ENCODE results near the gene AKR7A3.
A peak's percentile ranks its signal among the peaks of the same experiment; 100 is the strongest.

AKR7A3 gene

GRCh38 chr1:19250629-19251304, 37.8 kb downstream of the AKR7A3 start:
- no peak for TF ChIP-seq CTCF (IDR thresholded peaks at IDR 0.05; ENCODE audit: insufficient read depth, low read depth, low read length, missing control alignments)
- no peak for DNase-seq (ENCODE audit: low read depth)
- H3K4me3 ChIP-seq (ENCODE audit: low read depth, low read length): peak overlapping the region; percentile 85

DNA sequence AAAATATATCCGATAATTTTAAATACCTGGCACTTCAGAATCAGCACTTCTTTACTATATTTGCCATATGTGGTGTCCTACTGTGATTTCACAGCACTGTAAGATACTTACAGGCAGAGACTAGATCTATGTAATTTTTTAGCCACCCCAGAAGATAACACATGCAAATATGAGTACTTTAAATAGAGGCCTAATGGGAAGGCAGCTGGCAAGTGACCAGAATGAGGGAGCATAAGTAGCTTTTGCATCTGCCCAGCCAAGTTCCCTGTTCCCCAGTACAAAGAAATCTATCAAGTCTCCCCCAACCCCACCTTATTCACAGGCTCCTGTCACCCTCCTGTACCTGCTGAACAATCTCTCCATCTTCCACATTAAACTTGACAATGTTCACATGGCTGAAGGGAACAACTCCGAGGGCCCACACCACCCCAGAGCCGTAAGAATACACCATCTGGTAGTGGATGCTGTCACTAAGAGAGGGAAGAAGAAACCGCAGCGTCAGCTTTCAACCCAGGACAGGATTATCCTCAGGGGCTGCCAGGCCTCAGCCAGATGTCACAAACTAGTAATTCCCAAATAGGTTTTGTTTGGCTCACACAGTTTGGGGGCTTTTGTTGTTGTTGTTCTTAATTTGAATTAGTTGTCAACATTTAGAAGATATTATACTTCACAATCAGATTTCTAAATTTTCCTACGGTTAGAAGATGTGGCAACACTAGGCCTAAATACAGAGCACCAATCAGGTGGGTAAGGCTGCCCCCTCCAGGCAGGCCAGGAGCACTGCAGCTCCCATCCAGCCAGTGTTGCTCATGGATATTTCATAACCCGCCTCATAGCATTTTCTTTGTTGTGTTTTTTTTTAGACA, 47.7 kb downstream of the AKR7A3 start:
- TF ChIP-seq CTCF (IDR thresholded peaks at IDR 0.05; ENCODE audit: insufficient read depth, low read depth, low read length, missing control alignments): peak; percentile 94
- peak; percentile 63 for DNase-seq (ENCODE audit: low read depth)
- H3K4me3 ChIP-seq (ENCODE audit: low read depth, low read length): no peak overlapping the region

DNA sequence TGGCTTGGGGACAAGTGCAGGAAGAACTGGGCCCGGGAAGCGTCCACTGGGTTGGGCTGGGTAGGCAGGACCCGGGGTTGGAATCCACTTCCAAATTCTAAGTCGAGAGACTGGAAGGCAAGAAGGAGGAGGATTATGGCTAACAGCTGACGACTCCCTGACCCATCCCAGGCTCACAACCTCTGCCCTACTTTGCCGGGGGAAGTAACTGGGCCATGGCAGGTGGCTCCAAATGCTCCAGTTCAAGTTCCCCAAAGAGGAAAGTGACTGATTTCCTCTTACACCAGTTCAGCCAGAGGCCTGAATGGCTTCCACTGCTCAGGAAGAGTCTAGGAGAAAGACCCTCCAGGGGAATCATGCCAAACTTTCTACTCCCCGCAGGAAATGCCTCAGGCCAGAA, 48.7 kb downstream of the AKR7A3 start:
- TF ChIP-seq CTCF (IDR thresholded peaks at IDR 0.05; ENCODE audit: insufficient read depth, low read depth, low read length, missing control alignments): no peak
- no peak for DNase-seq (ENCODE audit: low read depth)
- no peak overlapping the region for H3K4me3 ChIP-seq (ENCODE audit: low read depth, low read length)

- H3K4me3 ChIP-seq (ENCODE audit: low read depth, low read length): no peak overlapping the region
- DNase-seq (ENCODE audit: low read depth): no peak
- TF ChIP-seq CTCF (IDR thresholded peaks at IDR 0.05; ENCODE audit: insufficient read depth, low read depth, low read length, missing control alignments): no peak
These were observed 54.3 kb downstream of the AKR7A3 start for GRCh38 chr1:19234224-19234623.
